ENCODE measurements around the gene LEMD3.

LEMD3 gene

DNA sequence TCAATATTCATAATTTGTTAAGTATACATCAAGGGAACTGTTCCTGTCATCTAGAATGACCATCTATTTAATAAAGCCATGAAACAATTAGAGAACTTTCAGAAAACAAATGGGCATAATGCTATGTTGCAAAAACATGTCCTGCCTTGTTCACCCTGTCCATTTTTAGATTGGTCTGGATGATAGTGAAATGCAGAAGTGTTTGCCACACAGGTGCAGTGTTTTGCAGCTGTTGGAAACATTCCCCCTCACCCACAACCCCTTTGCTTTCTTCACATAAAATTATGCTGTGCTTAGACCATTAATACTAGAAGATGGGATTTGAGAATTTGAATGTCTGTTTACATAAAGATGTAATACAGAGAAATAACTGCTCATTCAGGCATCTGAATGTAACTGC lies 36.5 kb downstream of the LEMD3 start:
- Histone ChIP-seq H3K27me3 (ENCODE audit: control insufficient read depth, insufficient read depth, low read length, poor library complexity, severe bottlenecking) (no peaks in the 10 kb centered on the region), H3K4me3 (ENCODE audit: insufficient read depth, low read depth, low read length) (no peak overlapping the region), H3K9me3 (ENCODE audit: control insufficient read depth, low read length) (no peaks in the 10 kb centered on the region), H3K27ac (ENCODE audit: insufficient read depth, low read depth, low read length, poor library complexity, severe bottlenecking) (no peak overlapping the region), H3K36me3 (ENCODE audit: control insufficient read depth, insufficient read depth, low read length) (no peaks in the 10 kb centered on the region), H3K4me1 (ENCODE audit: control insufficient read depth, insufficient read depth, low read length) (no peaks in the 10 kb centered on the region)

DNA sequence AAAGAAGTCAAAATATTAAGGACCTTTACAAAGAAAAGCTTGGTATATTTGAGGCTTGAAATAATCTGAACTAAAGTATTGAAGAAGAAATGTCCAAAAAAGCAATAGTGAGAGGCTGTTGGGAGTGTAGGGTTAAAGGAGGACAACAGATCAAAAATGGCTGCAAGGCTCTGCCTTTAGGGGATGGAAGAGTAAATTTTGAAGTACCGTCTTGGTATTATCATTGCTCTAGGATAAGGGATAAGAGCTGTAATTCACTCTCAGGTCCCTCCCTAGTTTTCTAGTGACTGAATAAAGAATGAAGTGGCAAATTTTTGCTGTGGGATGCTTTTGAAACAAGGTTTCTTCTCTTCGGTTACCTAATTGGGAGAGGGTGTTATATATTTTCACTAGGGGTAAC lies 38.7 kb downstream of the LEMD3 start:
- 90 to 96% methylated on average over 2 of the region's 2 CpGs for WGBS, 2 experiments
- H3K4me3 ChIP-seq (ENCODE audit: insufficient read depth, low read depth, low read length) = no peak overlapping the region

DNA sequence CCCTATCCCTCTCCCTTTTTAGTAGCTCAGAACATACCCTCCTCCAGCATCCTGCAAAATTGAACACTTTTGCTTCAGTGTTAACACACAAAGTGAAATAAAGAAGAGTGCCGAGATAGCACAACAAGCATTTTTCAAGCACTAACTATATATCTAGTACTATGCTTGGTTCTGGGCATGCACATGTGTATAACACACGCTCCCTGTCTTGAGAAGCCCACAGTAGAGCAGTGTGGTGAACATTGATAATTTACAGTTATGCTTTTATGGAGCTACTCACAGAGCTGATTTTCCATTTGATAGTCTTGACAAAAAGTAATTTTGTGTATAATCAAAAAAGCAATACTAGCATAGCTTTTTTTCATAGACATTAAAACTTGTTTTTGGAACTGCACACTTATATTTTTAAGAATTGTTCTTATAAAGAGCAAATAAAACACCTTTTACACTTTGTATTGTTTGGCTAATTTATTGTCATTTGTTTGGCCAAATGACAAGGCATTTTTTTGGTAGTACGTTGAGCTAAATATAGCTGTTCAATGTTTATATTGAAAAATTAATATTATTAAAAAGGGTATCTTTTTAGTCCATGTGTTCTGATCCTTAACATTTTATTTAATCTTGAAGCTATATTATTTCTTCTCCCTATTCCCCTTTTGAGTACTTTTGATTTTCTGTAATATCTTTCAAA lies 39.7 kb downstream of the LEMD3 start:
- Histone ChIP-seq H3K9me3 (ENCODE audit: control insufficient read depth, low read length) (no peaks in the 10 kb centered on the region), H3K36me3 (ENCODE audit: control insufficient read depth, insufficient read depth, low read length) (no peaks in the 10 kb centered on the region), H3K27me3 (ENCODE audit: control insufficient read depth, insufficient read depth, low read length, poor library complexity, severe bottlenecking) (no peaks in the 10 kb centered on the region), H3K4me3 (ENCODE audit: insufficient read depth, low read depth, low read length) (no peak overlapping the region), H3K4me1 (ENCODE audit: control insufficient read depth, insufficient read depth, low read length) (no peaks in the 10 kb centered on the region), H3K27ac (ENCODE audit: insufficient read depth, low read depth, low read length, poor library complexity, severe bottlenecking) (no peak overlapping the region)
- WGBS, 2 experiments = 94 to 100% methylated on average over 2 of the region's 3 CpGs

More for the DNA sequence above, 38.7 kb downstream of the LEMD3 start:
- no peaks in the 10 kb centered on the region for H3K9me3 ChIP-seq (ENCODE audit: control insufficient read depth, low read length)
- no peaks in the 10 kb centered on the region for H3K4me1 ChIP-seq (ENCODE audit: control insufficient read depth, insufficient read depth, low read length)
- no peak overlapping the region for H3K27ac ChIP-seq (ENCODE audit: insufficient read depth, low read depth, low read length, poor library complexity, severe bottlenecking)
- H3K36me3 ChIP-seq (ENCODE audit: control insufficient read depth, insufficient read depth, low read length) = no peaks in the 10 kb centered on the region
- no peaks in the 10 kb centered on the region for H3K27me3 ChIP-seq (ENCODE audit: control insufficient read depth, insufficient read depth, low read length, poor library complexity, severe bottlenecking)

DNA sequence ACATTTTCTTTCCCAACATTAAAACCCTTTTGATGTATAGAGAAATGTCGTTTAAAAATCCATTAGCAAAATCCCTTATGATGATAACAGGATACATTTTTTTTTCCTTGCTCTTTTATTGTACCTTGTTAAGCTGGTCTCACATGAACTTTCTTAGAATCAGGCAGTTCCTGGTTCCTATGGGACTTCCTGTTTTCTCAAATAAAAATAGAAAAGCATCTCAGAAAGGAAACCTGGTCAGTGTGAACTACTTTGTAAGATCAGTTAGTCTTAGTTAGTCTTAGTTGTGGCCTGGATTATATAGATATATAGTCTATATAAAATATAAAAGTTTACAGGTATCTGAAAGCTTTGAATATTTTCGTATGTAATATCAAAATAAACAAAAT lies 40.3 kb downstream of the LEMD3 start:
- WGBS, 2 experiments = 100% methylated on average over 1 of the region's 2 CpGs; no CpG with 5 or more reads in 1 of the 2 experiments
- Histone ChIP-seq H3K4me3 (ENCODE audit: insufficient read depth, low read depth, low read length) (no peak overlapping the region), H3K36me3 (ENCODE audit: control insufficient read depth, insufficient read depth, low read length) (no peaks in the 10 kb centered on the region), H3K9me3 (ENCODE audit: control insufficient read depth, low read length) (no peaks in the 10 kb centered on the region), H3K27ac (ENCODE audit: insufficient read depth, low read depth, low read length, poor library complexity, severe bottlenecking) (no peak overlapping the region), H3K27me3 (ENCODE audit: control insufficient read depth, insufficient read depth, low read length, poor library complexity, severe bottlenecking) (no peaks in the 10 kb centered on the region), H3K4me1 (ENCODE audit: control insufficient read depth, insufficient read depth, low read length) (no peaks in the 10 kb centered on the region)

DNA sequence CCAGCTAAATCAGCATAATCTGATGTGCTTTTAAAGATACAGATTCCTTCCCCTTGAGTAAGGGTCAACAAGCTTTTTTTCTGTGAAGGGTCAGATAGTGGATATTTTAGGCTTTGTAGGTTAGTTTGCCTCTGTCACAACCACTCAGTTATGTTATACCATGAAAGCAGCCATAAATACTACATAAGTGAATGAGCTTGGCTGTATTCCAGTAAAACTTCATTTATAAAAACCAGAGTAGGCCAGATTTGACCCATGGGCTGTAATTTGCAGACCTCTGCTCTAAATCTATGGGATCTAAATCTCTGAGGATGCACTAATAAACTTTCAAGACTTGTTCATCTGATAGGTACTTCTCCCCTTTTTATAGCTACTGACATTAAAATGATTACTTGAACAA lies 47.7 kb downstream of the LEMD3 start:
- no peaks in the 10 kb centered on the region for H3K27me3 ChIP-seq (ENCODE audit: control insufficient read depth, insufficient read depth, low read length, poor library complexity, severe bottlenecking)
- H3K4me3 ChIP-seq (ENCODE audit: insufficient read depth, low read depth, low read length) = no peak overlapping the region
- no peaks in the 10 kb centered on the region for H3K9me3 ChIP-seq (ENCODE audit: control insufficient read depth, low read length)
- H3K27ac ChIP-seq (ENCODE audit: insufficient read depth, low read depth, low read length, poor library complexity, severe bottlenecking) = no peak overlapping the region
- H3K4me1 ChIP-seq (ENCODE audit: control insufficient read depth, insufficient read depth, low read length) = no peaks in the 10 kb centered on the region
- no peaks in the 10 kb centered on the region for H3K36me3 ChIP-seq (ENCODE audit: control insufficient read depth, insufficient read depth, low read length)

DNA sequence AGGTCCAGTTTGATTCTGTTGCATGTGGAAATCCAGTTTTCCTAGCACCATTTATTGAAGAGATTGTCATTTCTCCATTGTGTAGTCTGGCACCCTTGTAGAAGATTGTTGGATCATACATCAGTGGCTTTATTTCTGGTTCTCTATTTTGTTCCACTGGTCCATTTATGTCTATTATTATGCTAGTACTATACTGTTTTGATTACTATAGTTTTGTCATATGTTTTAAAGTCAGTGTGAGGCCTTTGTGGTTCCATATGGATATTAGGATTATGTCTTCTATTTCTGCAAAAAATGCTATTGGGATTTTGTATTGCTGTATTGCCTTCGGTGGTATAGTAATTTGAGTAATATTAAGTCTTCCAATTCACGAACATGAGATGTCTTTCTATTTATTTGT lies 51.4 kb downstream of the LEMD3 start:
- H3K4me1 ChIP-seq (ENCODE audit: control insufficient read depth, insufficient read depth, low read length) = no peaks in the 10 kb centered on the region
- 77 to 100% methylated on average over 1 to 2 of the region's 2 CpGs for WGBS, 2 experiments
- H3K36me3 ChIP-seq (ENCODE audit: control insufficient read depth, insufficient read depth, low read length) = no peaks in the 10 kb centered on the region
- H3K27me3 ChIP-seq (ENCODE audit: control insufficient read depth, insufficient read depth, low read length, poor library complexity, severe bottlenecking) = no peaks in the 10 kb centered on the region
- H3K27ac ChIP-seq (ENCODE audit: insufficient read depth, low read depth, low read length, poor library complexity, severe bottlenecking) = no peak overlapping the region
- no peak overlapping the region for H3K4me3 ChIP-seq (ENCODE audit: insufficient read depth, low read depth, low read length)
- H3K9me3 ChIP-seq (ENCODE audit: control insufficient read depth, low read length) = no peaks in the 10 kb centered on the region

DNA sequence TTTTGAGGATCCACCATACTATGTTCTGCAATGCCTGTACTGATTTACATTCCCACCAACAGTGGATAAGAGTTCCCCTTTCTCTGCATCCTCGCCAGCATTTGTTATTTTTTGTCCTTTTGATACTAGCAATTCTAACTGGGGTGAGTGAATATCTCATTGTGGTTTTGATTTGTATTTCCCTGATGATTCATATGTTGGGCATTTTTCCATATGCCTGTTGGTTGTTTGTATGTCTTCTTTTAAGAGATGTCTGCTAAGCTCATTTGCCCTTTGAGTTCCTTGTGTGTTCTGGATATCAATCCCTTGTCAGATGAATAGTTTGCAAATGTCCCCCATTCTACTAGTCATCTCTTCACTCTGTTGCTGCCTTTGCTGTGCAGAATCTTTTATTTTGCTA lies 60.1 kb downstream of the LEMD3 start:
- WGBS, 2 experiments = 88 to 92% methylated on average over 1 of the region's 1 CpG
- Histone ChIP-seq H3K9me3 (ENCODE audit: control insufficient read depth, low read length) (no peaks in the 10 kb centered on the region), H3K4me3 (ENCODE audit: insufficient read depth, low read depth, low read length) (no peak overlapping the region), H3K27me3 (ENCODE audit: control insufficient read depth, insufficient read depth, low read length, poor library complexity, severe bottlenecking) (no peaks in the 10 kb centered on the region), H3K36me3 (ENCODE audit: control insufficient read depth, insufficient read depth, low read length) (no peaks in the 10 kb centered on the region), H3K4me1 (ENCODE audit: control insufficient read depth, insufficient read depth, low read length) (no peaks in the 10 kb centered on the region), H3K27ac (ENCODE audit: insufficient read depth, low read depth, low read length, poor library complexity, severe bottlenecking) (no peak overlapping the region)

DNA sequence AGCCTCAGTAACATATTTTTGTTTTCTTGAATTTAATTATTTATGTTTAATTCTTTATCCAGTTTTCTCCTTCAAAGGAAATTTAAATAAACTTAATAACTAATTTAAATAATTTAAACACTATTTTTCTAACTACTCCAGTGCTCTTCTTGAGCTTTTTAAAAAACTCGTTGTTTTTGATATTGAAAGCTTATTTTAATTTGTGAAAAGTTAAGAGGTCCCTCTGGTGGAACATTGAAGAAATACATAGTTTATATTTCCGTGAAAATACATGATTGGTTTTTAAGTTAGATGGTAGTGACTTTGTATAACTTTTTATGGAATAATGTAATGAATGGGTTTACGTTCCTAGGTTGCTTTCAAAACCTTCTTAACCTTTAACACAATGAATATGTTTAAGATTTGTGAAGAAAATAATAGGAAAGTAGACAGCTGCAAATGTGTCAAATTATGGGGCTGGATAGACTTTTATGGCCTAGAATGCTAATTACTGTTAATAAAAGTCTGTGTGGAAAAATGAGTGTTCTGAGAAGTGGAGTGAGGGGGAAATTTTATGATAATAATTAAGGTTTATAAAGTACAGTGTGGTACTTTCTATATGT lies 63.2 kb downstream of the LEMD3 start:
- 72 to 85% methylated on average over 2 to 3 of the region's 3 CpGs for WGBS, 2 experiments

DNA sequence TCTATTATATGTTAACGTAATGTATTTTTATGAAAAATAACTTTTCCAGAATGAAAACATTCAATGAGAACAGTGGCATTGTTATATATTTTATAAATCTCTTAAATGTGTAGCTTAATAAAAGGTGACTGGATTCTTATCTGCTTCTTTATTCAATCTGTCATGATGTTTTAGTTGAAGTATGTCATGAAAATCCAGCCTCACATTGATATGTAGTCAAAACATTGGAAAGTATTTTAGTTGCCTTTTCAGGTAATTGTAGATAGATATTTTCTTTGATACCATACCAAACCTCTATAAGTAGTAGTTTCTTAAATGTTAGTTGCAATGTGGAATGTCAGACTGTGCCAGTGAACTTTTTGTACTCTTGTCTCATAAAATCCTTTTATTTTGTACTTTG lies 67.8 kb downstream of the LEMD3 start:
- Histone ChIP-seq H3K4me3 (ENCODE audit: insufficient read depth, low read depth, low read length) (no peak overlapping the region), H3K36me3 (ENCODE audit: control insufficient read depth, insufficient read depth, low read length) (no peaks in the 10 kb centered on the region), H3K27ac (ENCODE audit: insufficient read depth, low read depth, low read length, poor library complexity, severe bottlenecking) (no peak overlapping the region), H3K27me3 (ENCODE audit: control insufficient read depth, insufficient read depth, low read length, poor library complexity, severe bottlenecking) (no peaks in the 10 kb centered on the region), H3K4me1 (ENCODE audit: control insufficient read depth, insufficient read depth, low read length) (no peaks in the 10 kb centered on the region), H3K9me3 (ENCODE audit: control insufficient read depth, low read length) (no peaks in the 10 kb centered on the region)
- WGBS, 2 experiments = no CpG with 5 or more reads among the region's 1 CpG

More for the DNA sequence above, 63.2 kb downstream of the LEMD3 start:
- Histone ChIP-seq H3K4me1 (ENCODE audit: control insufficient read depth, insufficient read depth, low read length) (no peaks in the 10 kb centered on the region), H3K27ac (ENCODE audit: insufficient read depth, low read depth, low read length, poor library complexity, severe bottlenecking) (no peak overlapping the region), H3K27me3 (ENCODE audit: control insufficient read depth, insufficient read depth, low read length, poor library complexity, severe bottlenecking) (no peaks in the 10 kb centered on the region), H3K4me3 (ENCODE audit: insufficient read depth, low read depth, low read length) (no peak overlapping the region), H3K36me3 (ENCODE audit: control insufficient read depth, insufficient read depth, low read length) (no peaks in the 10 kb centered on the region), H3K9me3 (ENCODE audit: control insufficient read depth, low read length) (no peaks in the 10 kb centered on the region)

DNA sequence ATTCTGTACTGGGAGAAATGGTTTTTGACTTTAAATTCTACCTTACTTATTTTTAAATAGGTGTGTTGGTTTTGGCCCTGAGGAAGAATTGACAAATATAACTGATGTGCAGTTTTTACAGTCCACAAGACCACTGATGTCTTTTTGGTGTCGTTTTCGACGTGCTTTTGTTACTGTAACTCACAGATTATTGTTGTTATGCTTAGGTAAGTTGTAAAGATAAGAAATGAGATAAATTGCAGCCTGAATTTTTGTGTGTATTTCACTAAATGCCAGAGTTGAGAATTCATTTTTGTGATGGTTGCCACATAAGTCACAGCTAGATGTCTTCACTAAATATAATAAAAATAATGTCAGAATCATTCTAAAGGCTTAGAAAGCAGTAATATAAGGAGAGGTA lies 69.2 kb downstream of the LEMD3 start:
- Histone ChIP-seq H3K9me3 (ENCODE audit: control insufficient read depth, low read length) (no peaks in the 10 kb centered on the region), H3K27me3 (ENCODE audit: control insufficient read depth, insufficient read depth, low read length, poor library complexity, severe bottlenecking) (no peaks in the 10 kb centered on the region), H3K36me3 (ENCODE audit: control insufficient read depth, insufficient read depth, low read length) (no peaks in the 10 kb centered on the region), H3K27ac (ENCODE audit: insufficient read depth, low read depth, low read length, poor library complexity, severe bottlenecking) (no peak overlapping the region), H3K4me1 (ENCODE audit: control insufficient read depth, insufficient read depth, low read length) (no peaks in the 10 kb centered on the region), H3K4me3 (ENCODE audit: insufficient read depth, low read depth, low read length) (no peak overlapping the region)
- WGBS, 2 experiments = 94 to 98% methylated on average over 3 of the region's 3 CpGs

Measured in ectodermal cell (in vitro differentiated cells).